Mucosa of rectum (tissue), 2 donors: ENCODE results near the gene PCCA.
"Not testable (repeated sequence)": the region's sequence is repeated elsewhere in the genome, so short reads cannot be mapped to it uniquely, and the experiment has no call there.

Experiments
- H3K27ac ChIP-seq, 2 donors: one replicate each; pipeline ENCODE4 v1.7.0; 2013; ENCODE audit warnings: inconsistent platforms in 2 of 2, low read depth in 2 of 2, low read length in 2 of 2
- H3K27me3 ChIP-seq, 2 donors: one replicate each; pipeline ENCODE4 v1.7.0; 2013; ENCODE audit warnings: low read length in 2 of 2; ENCODE audit not compliant: control insufficient read depth in 2 of 2, insufficient read depth in 2 of 2
- H3K36me3 ChIP-seq, 2 donors: one replicate each; pipeline ENCODE4 v1.7.0; 2013; ENCODE audit warnings: low read length in 2 of 2; ENCODE audit not compliant: control insufficient read depth in 2 of 2, insufficient read depth in 2 of 2
- H3K4me1 ChIP-seq, 2 donors: one replicate each; pipeline ENCODE4 v1.7.0; 2013; ENCODE audit warnings: low read length in 2 of 2, mild to moderate bottlenecking in 1 of 2; ENCODE audit not compliant: control insufficient read depth in 2 of 2, insufficient read depth in 2 of 2
- H3K4me3 ChIP-seq, 2 donors: one replicate each; pipeline ENCODE4 v1.7.0; 2013; ENCODE audit warnings: low read length in 2 of 2
- H3K9ac ChIP-seq, 2 donors: one replicate each; pipeline ENCODE4 v1.7.0; 2013; ENCODE audit warnings: low read length in 2 of 2, low read depth in 1 of 2, mild to moderate bottlenecking in 1 of 2
- H3K9me3 ChIP-seq, 2 donors: one replicate each; pipeline ENCODE4 v1.7.0; 2013; ENCODE audit warnings: low read length in 2 of 2; ENCODE audit not compliant: control insufficient read depth in 2 of 2
- donor health status: healthy.
- donor health status: Normal muscosa, but diverticular disease.

Gene PCCA

GRCh38 chr13:100154842-100155416, 66.0 kb downstream of the PCCA start:
- no peaks in the 10 kb centered on the region for H3K27me3 ChIP-seq
- no peak overlapping the region for H3K4me3 ChIP-seq
- H3K9me3 ChIP-seq: no peaks in the 10 kb centered on the region
- no peak overlapping the region for H3K27ac ChIP-seq
- H3K9ac ChIP-seq: no peak overlapping the region
- H3K4me1 ChIP-seq: no peaks in the 10 kb centered on the region
- peaks cover 6 to 24% of the 10 kb centered on the region in 2 donors for H3K36me3 ChIP-seq

GRCh38 chr13:100156788-100157187, 67.9 kb downstream of the PCCA start:
- H3K9me3 ChIP-seq: no peaks in the 10 kb centered on the region
- H3K4me1 ChIP-seq: no peaks in the 10 kb centered on the region
- H3K27me3 ChIP-seq: no peaks in the 10 kb centered on the region
- no peak overlapping the region for H3K27ac ChIP-seq
- peaks cover 6 to 24% of the 10 kb centered on the region in 2 donors for H3K36me3 ChIP-seq
- H3K4me3 ChIP-seq: no peak overlapping the region
- no peak overlapping the region for H3K9ac ChIP-seq

GRCh38 chr13:100158569-100158968, 69.7 kb downstream of the PCCA start:
- H3K36me3 ChIP-seq: peaks cover 6 to 24% of the 10 kb centered on the region in 2 donors
- H3K27me3 ChIP-seq: no peaks in the 10 kb centered on the region
- no peak overlapping the region for H3K9ac ChIP-seq
- no peak overlapping the region for H3K27ac ChIP-seq
- H3K9me3 ChIP-seq: no peaks in the 10 kb centered on the region
- H3K4me3 ChIP-seq: no peak overlapping the region
- no peaks in the 10 kb centered on the region for H3K4me1 ChIP-seq

- H3K9me3 ChIP-seq: no peaks in the 10 kb centered on the region
- no peak overlapping the region for H3K27ac ChIP-seq
- H3K9ac ChIP-seq: no peak overlapping the region
- H3K27me3 ChIP-seq: no peaks in the 10 kb centered on the region
- no peaks in the 10 kb centered on the region for H3K4me1 ChIP-seq
- peaks cover 6 to 24% of the 10 kb centered on the region in 2 donors for H3K36me3 ChIP-seq
- H3K4me3 ChIP-seq: no peak overlapping the region
Measured at GRCh38 chr13:100159584-100159983, 70.7 kb downstream of the PCCA start.

- Histone ChIP-seq H3K4me1 (no peaks in the 10 kb centered on the region), H3K9me3 (no peaks in the 10 kb centered on the region), H3K4me3 (no peak overlapping the region), H3K36me3 (peaks cover 6 to 18% of the 10 kb centered on the region in 2 donors), H3K9ac (no peak overlapping the region), H3K27me3 (no peaks in the 10 kb centered on the region), H3K27ac (no peak overlapping the region)
Measured at GRCh38 chr13:100160450-100160849, 71.6 kb downstream of the PCCA start.

GRCh38 chr13:100163375-100163774, 74.5 kb downstream of the PCCA start:
- no peaks in the 10 kb centered on the region for H3K4me1 ChIP-seq
- peaks cover 0 to 3% of the 10 kb centered on the region in 2 donors for H3K36me3 ChIP-seq
- no peaks in the 10 kb centered on the region for H3K9me3 ChIP-seq
- no peaks in the 10 kb centered on the region for H3K27me3 ChIP-seq
- H3K27ac ChIP-seq: no peak overlapping the region
- no peak overlapping the region for H3K9ac ChIP-seq
- no peak overlapping the region for H3K4me3 ChIP-seq

- H3K9ac ChIP-seq: no peak overlapping the region
- H3K27me3 ChIP-seq: no peaks in the 10 kb centered on the region
- H3K4me1 ChIP-seq: peaks cover 0 to 3% of the 10 kb centered on the region in 2 donors
- H3K4me3 ChIP-seq: no peak overlapping the region
- no peak overlapping the region for H3K27ac ChIP-seq
- peaks cover 5 to 6% of the 10 kb centered on the region in 2 donors for H3K36me3 ChIP-seq
- H3K9me3 ChIP-seq: no peaks in the 10 kb centered on the region
Measured at GRCh38 chr13:100173203-100173602, 84.3 kb downstream of the PCCA start.

GRCh38 chr13:100174455-100174854, 85.6 kb downstream of the PCCA start:
- not testable (repeated sequence) for H3K4me3 ChIP-seq, H3K9me3 ChIP-seq, H3K36me3 ChIP-seq, H3K27ac ChIP-seq, H3K4me1 ChIP-seq, H3K9ac ChIP-seq, H3K27me3 ChIP-seq

- no peaks in the 10 kb centered on the region for H3K27me3 ChIP-seq
- H3K36me3 ChIP-seq: peaks cover 5 to 6% of the 10 kb centered on the region in 2 donors
- no peaks in the 10 kb centered on the region for H3K9me3 ChIP-seq
- H3K9ac ChIP-seq: no peak overlapping the region
- H3K4me1 ChIP-seq: peaks cover 0 to 3% of the 10 kb centered on the region in 2 donors
- H3K27ac ChIP-seq: no peak overlapping the region
- H3K4me3 ChIP-seq: no peak overlapping the region
Measured at GRCh38 chr13:100175078-100175802, 86.3 kb downstream of the PCCA start.

- Histone ChIP-seq H3K9ac (no peak overlapping the region), H3K27ac (no peak overlapping the region), H3K27me3 (no peaks in the 10 kb centered on the region), H3K4me3 (no peak overlapping the region), H3K36me3 (peaks cover 5 to 6% of the 10 kb centered on the region in 2 donors), H3K4me1 (peaks cover 0 to 3% of the 10 kb centered on the region in 2 donors), H3K9me3 (no peaks in the 10 kb centered on the region)
Measured at GRCh38 chr13:100175803-100176182, 86.9 kb downstream of the PCCA start.
